H1 (cell line): ENCODE data around the gene AFF1. TPM values are rescaled to one million over a fixed set of nuclear protein-coding genes. Genes with fewer than 3 reads are reported as not detected.

Experiments used
- ATF2 ChIP-seq: IDR thresholded peaks from 2 replicates; pipeline ENCODE4 v1.6.1; 2012; ENCODE audit warnings: low read length, inconsistent platforms
- BACH1 ChIP-seq: IDR thresholded peaks from 2 replicates; pipeline ENCODE4 v1.6.1; 2012; ENCODE audit warnings: low read length, improper control_type of control experiment
- JUND ChIP-seq: IDR thresholded peaks from 2 replicates; pipeline ENCODE4 v1.6.1; 2011; ENCODE audit warnings: mild to moderate bottlenecking, improper control_type of control experiment, low read length
- POU5F1 ChIP-seq: IDR thresholded peaks from 2 replicates; pipeline ENCODE4 v1.6.1; 2011; ENCODE audit warnings: low read depth, mild to moderate bottlenecking, low read length, moderate library complexity
- polyA plus RNA-seq, 7 experiments: library from polyadenylated mRNA; depleted of rRNA in 3 of 7; stranded (reverse) in 5 of 7; unstranded in 2 of 7; fragments of >200 nt in 5 of 7; fragments of 200-250 nt in 2 of 7; gene quantifications; 1 replicate in 5 of 7; 2 replicates in 1 of 7; 4 replicates in 1 of 7; pipeline versions ENCODE4 v1.2.1 to v1.2.3, GENCODE V29; 2011 to 2013; ENCODE audit warnings: missing spikeins in 2 of 7, mixed read lengths in 2 of 7
- total RNA-seq: library from RNA; stranded (reverse); fragmentation: NEBNext Ultra II Directional; extraction: Animal tissue kit (Norgen Biotek cat#: 25700); gene quantifications from 2 replicates; pipeline ENCODE4 v1.2.1, GENCODE V29; 2021

AFF1 gene
- total and polyA plus RNA-seq, 2 of the 8 experiments (the other 6 are each of a cell fraction or from before 2014, with no cell fraction given) = 14.8 to 85.5 TPM

DNA sequence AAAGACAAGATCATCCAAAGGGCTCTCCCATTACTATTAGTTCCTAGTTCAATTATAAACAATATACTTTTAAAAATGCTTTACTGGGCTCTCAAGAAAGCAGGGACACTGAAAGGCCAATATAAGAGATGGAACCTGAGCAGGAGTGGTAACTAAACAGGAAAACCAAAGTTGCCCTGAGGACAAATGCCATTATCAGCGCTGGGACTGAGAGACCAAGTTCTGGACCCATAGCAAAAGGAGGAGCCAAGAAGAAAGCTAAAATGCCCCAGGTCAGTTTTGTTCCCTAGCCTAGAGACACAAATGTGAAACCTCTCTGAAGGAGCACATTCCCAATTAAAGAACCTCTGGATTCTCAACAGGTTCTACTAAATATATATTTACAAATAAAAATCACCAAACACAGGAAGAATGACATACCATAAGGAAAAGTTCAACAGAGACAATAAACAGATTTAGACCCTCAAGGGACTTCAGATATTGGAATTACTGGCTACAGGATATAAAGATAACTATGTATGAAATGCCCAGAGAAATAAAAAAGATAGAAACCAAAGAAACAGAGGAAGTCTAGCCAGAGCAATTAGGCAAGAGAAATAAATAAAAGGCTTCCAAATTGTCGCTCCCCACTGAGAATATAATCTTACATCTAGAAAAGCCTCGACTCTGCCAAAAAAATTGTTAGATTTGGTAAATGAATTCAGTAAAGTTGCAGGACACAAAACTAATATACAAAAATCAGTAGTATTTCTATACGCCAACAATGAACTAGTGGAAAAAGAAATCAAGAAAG is 218.5 kb downstream of the AFF1 start (continued):
- no peak for TF ChIP-seq ATF2
- TF ChIP-seq POU5F1 = no peak
- TF ChIP-seq BACH1 = no peak
- TF ChIP-seq JUND = no peak
- TF ChIP-seq, all 59 proteins: peak for 0
